Cardiac muscle cell (in vitro differentiated cells and primary cell): ENCODE measurements around the gene VWA3B. TPM values are rescaled to one million over a fixed set of nuclear protein-coding genes. Genes with fewer than 3 reads are reported as not detected.
A peak's percentile ranks its signal among the peaks of the same experiment; 100 is the strongest.

ENCODE experiments used
- DNase-seq, 2 donors: peaks; one replicate each; pipeline versions ENCODE4 v3.0.0 to v3.0.0-alpha.2; 2010 to 2017; ENCODE audit warnings: low read depth in 1 of 2, low spot score in 1 of 2
- H3K27ac ChIP-seq: fragments of 200-600 bp; sonication (generic); 2 replicates; pipeline ENCODE4 v1.5.1; 2016
- H3K27me3 ChIP-seq: fragments of 200-600 bp; sonication (generic); 2 replicates; pipeline ENCODE4 v1.6.0; 2016; ENCODE audit warnings: control low read depth
- H3K36me3 ChIP-seq: fragments of 200-600 bp; sonication (generic); 2 replicates; pipeline ENCODE4 v1.5.1; 2016; ENCODE audit warnings: control low read depth
- H3K4me1 ChIP-seq: fragments of 200-600 bp; sonication (generic); 2 replicates; pipeline ENCODE4 v1.8.1; 2017; ENCODE audit warnings: low read depth, mild to moderate bottlenecking, mixed run types
- H3K4me3 ChIP-seq: fragments of 200-600 bp; sonication (generic); 2 replicates; pipeline ENCODE4 v1.5.1; 2016; ENCODE audit warnings: mild to moderate bottlenecking
- H3K9me3 ChIP-seq: fragments of 200-600 bp; sonication (generic); 2 replicates; pipeline ENCODE4 v1.5.1; 2017; ENCODE audit warnings: low read depth, mild to moderate bottlenecking, control low read depth
- CTCF ChIP-seq: IDR thresholded peaks from 2 replicates; pipeline ENCODE4 v1.5.1; 2012; ENCODE audit warnings: low read depth, mild to moderate bottlenecking, low read length
- polyA plus RNA-seq: library from polyadenylated mRNA; unstranded; fragments of >200 nt; fragmentation: Nextera tagmentation; extraction: Ambion mirVana; gene quantifications from 2 replicates; pipeline ENCODE4 v1.2.1, GENCODE V29; 2016
- total RNA-seq: library from RNA; depleted of rRNA; stranded (reverse); fragments of >200 nt; gene quantifications from 2 replicates; pipeline ENCODE4 v1.2.3, GENCODE V29; 2016

The VWA3B gene
- total and polyA plus RNA-seq, 2 experiments from 2014 or later, result 0.09 TPM; not detected in 1

- Histone ChIP-seq H3K4me1 (peaks cover 4% of the 10 kb centered on the region), H3K4me3 (no peak overlapping the region), H3K9me3 (no peaks in the 10 kb centered on the region), H3K36me3 (no peaks in the 10 kb centered on the region), H3K27me3 (no peaks in the 10 kb centered on the region), H3K27ac (no peak overlapping the region)
- no peak for TF ChIP-seq CTCF
- peak in 1 of 2 donors; percentile 3 for DNase-seq
Measured at GRCh38 chr2:98188351-98189046, 101.5 kb downstream of the VWA3B start.

GRCh38 chr2:98191883-98192282, 104.9 kb downstream of the VWA3B start:
- Histone ChIP-seq H3K4me3 (no peak overlapping the region), H3K36me3 (no peaks in the 10 kb centered on the region), H3K27ac (no peak overlapping the region), H3K4me1 (peaks cover 4% of the 10 kb centered on the region), H3K27me3 (no peaks in the 10 kb centered on the region), H3K9me3 (no peaks in the 10 kb centered on the region)
- no peak for TF ChIP-seq CTCF
- peak; percentile 3 to 46 for DNase-seq

GRCh38 chr2:98201576-98201975, 114.6 kb downstream of the VWA3B start:
- Histone ChIP-seq H3K36me3 (no peaks in the 10 kb centered on the region), H3K27me3 (no peaks in the 10 kb centered on the region), H3K9me3 (no peaks in the 10 kb centered on the region), H3K27ac (no peak overlapping the region), H3K4me3 (no peak overlapping the region), H3K4me1 (no peaks in the 10 kb centered on the region)
- no peak for TF ChIP-seq CTCF
- no peak for DNase-seq

GRCh38 chr2:98205889-98206288, 118.9 kb downstream of the VWA3B start:
- H3K4me3 ChIP-seq, result no peak overlapping the region
- DNase-seq, result no peak
- no peak for TF ChIP-seq CTCF
- H3K9me3 ChIP-seq, result no peaks in the 10 kb centered on the region
- no peaks in the 10 kb centered on the region for H3K27me3 ChIP-seq
- H3K4me1 ChIP-seq, result no peaks in the 10 kb centered on the region
- no peaks in the 10 kb centered on the region for H3K36me3 ChIP-seq
- H3K27ac ChIP-seq, result no peak overlapping the region

- DNase-seq, result no peak
- no peak for TF ChIP-seq CTCF
- H3K36me3 ChIP-seq, result no peaks in the 10 kb centered on the region
- no peaks in the 10 kb centered on the region for H3K4me1 ChIP-seq
- no peaks in the 10 kb centered on the region for H3K27me3 ChIP-seq
- no peak overlapping the region for H3K4me3 ChIP-seq
- H3K9me3 ChIP-seq, result no peaks in the 10 kb centered on the region
- no peak overlapping the region for H3K27ac ChIP-seq
Measured at GRCh38 chr2:98212092-98213000, 125.4 kb downstream of the VWA3B start.
